H1 (cell line): ENCODE data around the gene SIT1. TPM values are rescaled to one million over a fixed set of nuclear protein-coding genes. Genes with fewer than 3 reads are reported as not detected.

Experiments used
- BACH1 ChIP-seq: IDR thresholded peaks from 2 replicates; pipeline ENCODE4 v1.6.1; 2012; ENCODE audit warnings: low read length, improper control_type of control experiment
- CEBPB ChIP-seq: IDR thresholded peaks from 2 replicates; pipeline ENCODE4 v1.6.1; 2012; ENCODE audit warnings: low read depth, low read length
- CHD2 ChIP-seq: IDR thresholded peaks from 2 replicates; pipeline ENCODE4 v1.6.1; 2012; ENCODE audit warnings: low read length, improper control_type of control experiment
- CREB1 ChIP-seq: IDR thresholded peaks from 2 replicates; pipeline ENCODE4 v1.6.1; 2012; ENCODE audit warnings: inconsistent platforms
- CTBP2 ChIP-seq: IDR thresholded peaks from 2 replicates; pipeline ENCODE4 v1.7.0; 2011; ENCODE audit warnings: borderline replicate concordance, mild to moderate bottlenecking, moderate library complexity, mixed read lengths, low read length; ENCODE audit not compliant: insufficient read depth, insufficient read length
- EGR1 ChIP-seq: IDR thresholded peaks from 2 replicates; pipeline ENCODE4 v1.6.1; 2011; ENCODE audit warnings: low read depth, low read length, borderline replicate concordance
- EP300 ChIP-seq, 2 experiments: IDR thresholded peaks; 1 replicate in 1 of 2; 2 replicates in 1 of 2; pipeline ENCODE4 v1.6.1; 2011 to 2012; ENCODE audit warnings: low read depth in 2 of 2, low read length in 2 of 2, mild to moderate bottlenecking in 2 of 2, borderline replicate concordance in 1 of 2, inconsistent platforms in 1 of 2, moderate library complexity in 1 of 2
- HDAC2 ChIP-seq, 2 experiments: fragments of 300-600 bp in 1 of 2; sonication (generic) in 1 of 2; IDR thresholded peaks; 2 replicates each; pipeline ENCODE4 v1.6.1; 2011 to 2012; ENCODE audit warnings: low read depth in 2 of 2, low read length in 2 of 2, mild to moderate bottlenecking in 2 of 2, moderate library complexity in 2 of 2, borderline replicate concordance in 1 of 2, inconsistent platforms in 1 of 2
- MAFK ChIP-seq: IDR thresholded peaks from 2 replicates; pipeline ENCODE4 v1.6.1; 2012; ENCODE audit warnings: low read depth, mild to moderate bottlenecking, improper control_type of control experiment, low read length
- POU5F1 ChIP-seq: IDR thresholded peaks from 2 replicates; pipeline ENCODE4 v1.6.1; 2011; ENCODE audit warnings: low read depth, mild to moderate bottlenecking, low read length, moderate library complexity
- RNF2 ChIP-seq: fragments of 200-900, 300-1000 bp; sonication (generic); IDR thresholded peaks from 2 replicates; pipeline ENCODE4 v1.7.1; 2016; ENCODE audit warnings: borderline replicate concordance, low read depth, mild to moderate bottlenecking, antibody characterized with exemption, low read length; ENCODE audit not compliant: poor library complexity, severe bottlenecking; ENCODE audit errors: missing control alignments
- SAP30 ChIP-seq: fragments of 300-600 bp; sonication (generic); IDR thresholded peaks from 2 replicates; pipeline ENCODE4 v1.7.1; 2012; ENCODE audit warnings: low read length, moderate library complexity, mild to moderate bottlenecking, inconsistent platforms; ENCODE audit not compliant: insufficient read depth, insufficient replicate concordance
- SP1 ChIP-seq: IDR thresholded peaks from 2 replicates; pipeline ENCODE4 v1.6.1; 2011; ENCODE audit warnings: low read depth, low read length
- SP4 ChIP-seq: IDR thresholded peaks from 2 replicates; pipeline ENCODE4 v1.6.1; 2012; ENCODE audit warnings: low read length, inconsistent platforms
- SUZ12 ChIP-seq: fragments of 200-600 bp; sonication (generic); IDR thresholded peaks from 2 replicates; pipeline ENCODE4 v1.6.1; 2012; ENCODE audit warnings: mild to moderate bottlenecking, inconsistent platforms, low read length, moderate library complexity, mixed read lengths
- TAF1 ChIP-seq: IDR thresholded peaks from 2 replicates; pipeline ENCODE4 v1.6.1; 2011; ENCODE audit warnings: mild to moderate bottlenecking, low read depth, low read length
- TCF12 ChIP-seq: IDR thresholded peaks from 2 replicates; pipeline ENCODE4 v1.6.1; 2011; ENCODE audit warnings: low read depth, mild to moderate bottlenecking, low read length
- ZNF274 ChIP-seq: IDR thresholded peaks from 2 replicates; pipeline ENCODE4 v1.7.0; 2012; ENCODE audit warnings: low read length, borderline replicate concordance; ENCODE audit errors: extremely low read depth
- polyA plus RNA-seq, 7 experiments: library from polyadenylated mRNA; depleted of rRNA in 3 of 7; stranded (reverse) in 5 of 7; unstranded in 2 of 7; fragments of >200 nt in 5 of 7; fragments of 200-250 nt in 2 of 7; gene quantifications; 1 replicate in 5 of 7; 2 replicates in 1 of 7; 4 replicates in 1 of 7; pipeline versions ENCODE4 v1.2.1 to v1.2.3, GENCODE V29; 2011 to 2013; ENCODE audit warnings: missing spikeins in 2 of 7, mixed read lengths in 2 of 7
- total RNA-seq: library from RNA; stranded (reverse); fragmentation: NEBNext Ultra II Directional; extraction: Animal tissue kit (Norgen Biotek cat#: 25700); gene quantifications from 2 replicates; pipeline ENCODE4 v1.2.1, GENCODE V29; 2021

Gene SIT1
- total and polyA plus RNA-seq, 2 of the 8 experiments (the other 6 are each of a cell fraction or from before 2014, with no cell fraction given) = 8.2 to 12.8 TPM

GRCh38 chr9:35657546-35658136 is 6.9 kb upstream of the SIT1 start, which contains the start of gene RMRP (continued):
- TF ChIP-seq TAF1 = peak; percentile 57
- peak; percentile 73; the same call in 1 of the 2 replicates for TF ChIP-seq SP4
- TF ChIP-seq SAP30 = peak; percentile 79
- no peak for TF ChIP-seq ZNF274
- peak; percentile 98 for TF ChIP-seq EGR1
- TF ChIP-seq CTBP2 = no peak
- peak; percentile 95 for TF ChIP-seq BACH1
- peak; percentile 41; the same call in 1 of the 2 replicates for TF ChIP-seq CEBPB
- TF ChIP-seq POU5F1 = no peak
- peak; percentile 58 for TF ChIP-seq SP1
- TF ChIP-seq RNF2 = no peak
- TF ChIP-seq CREB1 = peak; percentile 92
- peak; percentile 87 to 99; a peak in 3 of 4 replicates for TF ChIP-seq HDAC2 (IDR thresholded peaks at IDR 0.05; ENCODE audit: borderline replicate concordance in 1 of 2, low read depth in 2 of 2, low read length in 2 of 2)
- TF ChIP-seq EP300 (IDR thresholded peaks at IDR 0.05; ENCODE audit: borderline replicate concordance in 1 of 2, low read depth in 2 of 2, low read length in 2 of 2) = peak in 1 of 2 experiments; percentile 91; a peak in 1 of 3 replicates
- TF ChIP-seq CHD2 = peak; percentile 19; the same call in 1 of the 2 replicates
- peak; percentile 78; the same call in 1 of the 2 replicates for TF ChIP-seq SUZ12
- peak; percentile 20; the same call in 1 of the 2 replicates for TF ChIP-seq MAFK
- peak; percentile 58; the same call in 1 of the 2 replicates for TF ChIP-seq TCF12
